Esophagus muscularis mucosa (tissue), 4 donors: ENCODE results near the gene ISG20.

Experiments used
- EP300 ChIP-seq: sonication (generic); formaldehyde crosslinking; IDR thresholded peaks from one replicate; pipeline ENCODE4 v1.6.1; 2017; ENCODE audit warnings: antibody characterized with exemption
- POLR2A ChIP-seq: fragments of 450-650 bp; IDR thresholded peaks from one replicate; pipeline ENCODE4 v1.6.1; 2017; ENCODE audit warnings: antibody characterized with exemption, moderate library complexity, mild to moderate bottlenecking, low read depth
- POLR2AphosphoS5 ChIP-seq, 2 donors: sonication (generic); formaldehyde crosslinking; IDR thresholded peaks; one replicate each; pipeline ENCODE4 v1.6.1; 2017; ENCODE audit warnings: antibody characterized with exemption in 2 of 2
- TF ChIP-seq, protein P1 (sequence below), 3 experiments: fragments of 200-600 bp in 2 of 3; fragments of 450-650 bp in 1 of 3; sonication (generic) in 2 of 3; IDR thresholded peaks; one replicate each; pipeline ENCODE4 v1.5.1; 2017 to 2019; ENCODE audit warnings: antibody characterized with exemption in 3 of 3, mild to moderate bottlenecking in 2 of 3, moderate library complexity in 1 of 3

DNA sequence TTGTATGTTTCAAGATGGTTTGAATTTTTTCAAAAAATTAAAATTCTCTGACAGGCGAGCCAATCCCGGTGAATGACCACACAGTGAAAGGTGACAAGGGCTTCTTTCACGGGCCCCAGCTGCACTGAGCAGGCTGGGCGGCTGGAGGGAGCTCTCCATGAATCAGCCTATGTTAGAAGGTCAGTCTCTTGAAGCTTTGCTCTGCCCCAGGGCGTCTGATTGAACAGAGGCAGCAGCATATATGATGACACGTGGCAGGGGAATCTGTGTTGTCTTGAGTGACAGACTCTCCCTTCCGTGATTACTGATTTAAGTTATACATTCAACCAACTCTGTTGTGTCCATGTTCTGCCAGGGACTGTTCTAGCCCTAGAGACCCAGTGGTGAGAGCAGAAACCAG is 51.5 kb downstream of the ISG20 start:
- TF ChIP-seq POLR2AphosphoS5 (IDR thresholded peaks at IDR 0.05) (no peak), POLR2A (no peak), EP300 (no peak)
- TF ChIP-seq, protein P1, sequence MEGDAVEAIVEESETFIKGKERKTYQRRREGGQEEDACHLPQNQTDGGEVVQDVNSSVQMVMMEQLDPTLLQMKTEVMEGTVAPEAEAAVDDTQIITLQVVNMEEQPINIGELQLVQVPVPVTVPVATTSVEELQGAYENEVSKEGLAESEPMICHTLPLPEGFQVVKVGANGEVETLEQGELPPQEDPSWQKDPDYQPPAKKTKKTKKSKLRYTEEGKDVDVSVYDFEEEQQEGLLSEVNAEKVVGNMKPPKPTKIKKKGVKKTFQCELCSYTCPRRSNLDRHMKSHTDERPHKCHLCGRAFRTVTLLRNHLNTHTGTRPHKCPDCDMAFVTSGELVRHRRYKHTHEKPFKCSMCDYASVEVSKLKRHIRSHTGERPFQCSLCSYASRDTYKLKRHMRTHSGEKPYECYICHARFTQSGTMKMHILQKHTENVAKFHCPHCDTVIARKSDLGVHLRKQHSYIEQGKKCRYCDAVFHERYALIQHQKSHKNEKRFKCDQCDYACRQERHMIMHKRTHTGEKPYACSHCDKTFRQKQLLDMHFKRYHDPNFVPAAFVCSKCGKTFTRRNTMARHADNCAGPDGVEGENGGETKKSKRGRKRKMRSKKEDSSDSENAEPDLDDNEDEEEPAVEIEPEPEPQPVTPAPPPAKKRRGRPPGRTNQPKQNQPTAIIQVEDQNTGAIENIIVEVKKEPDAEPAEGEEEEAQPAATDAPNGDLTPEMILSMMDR (IDR thresholded peaks at IDR 0.05) = no peak
